Neural cell (in vitro differentiated cells): Measurements from ENCODE around the gene ACOT13. TPM values are rescaled to one million over a fixed set of nuclear protein-coding genes. Genes with fewer than 3 reads are reported as not detected.
"Not testable (repeated sequence)": the region's sequence is repeated elsewhere in the genome, so short reads cannot be mapped to it uniquely, and the experiment has no call there.

Experiments
- H2AFZ ChIP-seq: fragments of 200-600, 300-800 bp; sonication (generic), shearing (Covaris generic); 2 replicates; pipeline ENCODE4 v1.6.0; 2014; ENCODE audit warnings: low read depth, mild to moderate bottlenecking, antibody characterized with exemption, low read length, moderate library complexity
- H3F3A ChIP-seq: fragments of 200-600 bp; shearing (Covaris generic); 2 replicates; pipeline ENCODE4 v1.6.1; 2016; ENCODE audit warnings: mild to moderate bottlenecking, moderate library complexity, mixed read lengths, antibody characterized with exemption, low read length; ENCODE audit not compliant: insufficient read depth, poor library complexity, severe bottlenecking
- H3K27ac ChIP-seq: fragments of 200-600, 300-800 bp; sonication (generic), shearing (Covaris generic); 2 replicates; pipeline ENCODE4 v1.5.1; 2014; ENCODE audit warnings: mild to moderate bottlenecking, low read length, moderate library complexity
- H3K27me3 ChIP-seq: fragments of 300-800, 200-600 bp; sonication (generic), shearing (Covaris generic); 2 replicates; pipeline ENCODE4 v1.6.0; 2014; ENCODE audit warnings: mild to moderate bottlenecking, low read depth, low read length, moderate library complexity; ENCODE audit not compliant: insufficient read depth
- H3K36me3 ChIP-seq: fragments of 300-800, 200-600 bp; sonication (generic), shearing (Covaris generic); 2 replicates; pipeline ENCODE4 v1.5.1; 2014; ENCODE audit warnings: mild to moderate bottlenecking, antibody characterized with exemption, low read length, moderate library complexity; ENCODE audit not compliant: insufficient read depth
- H3K4me2 ChIP-seq: fragments of 300-800, 200-600 bp; sonication (generic), shearing (Covaris generic); 2 replicates; pipeline ENCODE4 v1.6.0; 2014; ENCODE audit warnings: mild to moderate bottlenecking, low read length
- H3K4me3 ChIP-seq: fragments of 300-800, 200-600 bp; sonication (generic), shearing (Covaris generic); 2 replicates; pipeline ENCODE4 v1.5.1; 2014; ENCODE audit warnings: mild to moderate bottlenecking, low read length, moderate library complexity
- H3K79me2 ChIP-seq: fragments of 200-600 bp; shearing (Covaris generic); replicated peaks from 2 replicates; pipeline ENCODE4 v1.6.0; 2014; ENCODE audit warnings: mild to moderate bottlenecking, low read length, moderate library complexity; ENCODE audit not compliant: insufficient read depth
- H3K9ac ChIP-seq: fragments of 300-800, 200-600 bp; sonication (generic), shearing (Covaris generic); 2 replicates; pipeline ENCODE4 v1.6.1; 2016; ENCODE audit warnings: mild to moderate bottlenecking, low read length, mixed read lengths
- H3K9me2 ChIP-seq: fragments of 200-600 bp; shearing (Covaris generic); 2 replicates; pipeline ENCODE4 v1.6.1; 2016; ENCODE audit warnings: mild to moderate bottlenecking, low read length, mixed read lengths; ENCODE audit not compliant: insufficient read depth
- H3K9me3 ChIP-seq: fragments of 200-600, 300-800 bp; sonication (generic), shearing (Covaris generic); 2 replicates; pipeline ENCODE4 v1.6.1; 2016; ENCODE audit warnings: mild to moderate bottlenecking, mixed run types, low read length, moderate library complexity, mixed read lengths
- H4K20me1 ChIP-seq: fragments of 200-600 bp; shearing (Covaris generic); 2 replicates; pipeline ENCODE4 v1.6.1; 2016; ENCODE audit warnings: mild to moderate bottlenecking, mixed run types; ENCODE audit not compliant: insufficient read depth
- EP300 ChIP-seq: fragments of 450-650 bp; conservative IDR thresholded peaks from 2 replicates; pipeline ENCODE4 v1.6.1; 2014; ENCODE audit warnings: antibody characterized with exemption, mild to moderate bottlenecking, moderate library complexity; ENCODE audit not compliant: poor library complexity, severe bottlenecking
- EZH2 ChIP-seq: fragments of 200-600, 300-800 bp; shearing (Covaris generic), sonication (generic); IDR thresholded peaks from 2 replicates; pipeline ENCODE4 v1.6.1; 2014; ENCODE audit warnings: antibody characterized with exemption, low read length, borderline replicate concordance, mild to moderate bottlenecking; ENCODE audit not compliant: insufficient read depth, poor library complexity, severe bottlenecking
- MXI1 ChIP-seq: fragments of 450-650 bp; conservative IDR thresholded peaks from 2 replicates; pipeline ENCODE4 v1.6.1; 2014; ENCODE audit warnings: antibody characterized with exemption, mild to moderate bottlenecking; ENCODE audit not compliant: poor library complexity, severe bottlenecking
- POLR2AphosphoS5 ChIP-seq: IDR thresholded peaks from 2 replicates; pipeline ENCODE4 v1.6.1; 2012
- RAD21 ChIP-seq: fragments of 450-650 bp; conservative IDR thresholded peaks from 2 replicates; pipeline ENCODE4 v1.6.1; 2014; ENCODE audit warnings: antibody characterized with exemption, mild to moderate bottlenecking, moderate library complexity
- REST ChIP-seq: IDR thresholded peaks from 2 replicates; pipeline ENCODE4 v1.6.1; 2012; ENCODE audit warnings: borderline replicate concordance
- SMC3 ChIP-seq: fragments of 450-650 bp; conservative IDR thresholded peaks from 2 replicates; pipeline ENCODE4 v1.6.1; 2014; ENCODE audit warnings: antibody characterized with exemption, mild to moderate bottlenecking, moderate library complexity; ENCODE audit not compliant: poor library complexity
- TAF1 ChIP-seq: IDR thresholded peaks from 2 replicates; pipeline ENCODE4 v1.6.1; 2012; ENCODE audit warnings: low read depth
- polyA plus RNA-seq: library from polyadenylated mRNA; depleted of rRNA; stranded (reverse); fragments of >200 nt; gene quantifications from 2 replicates; pipeline ENCODE4 v1.2.3, GENCODE V29; 2014
- TF ChIP-seq, protein P1 (sequence below): fragments of 450-650 bp; IDR thresholded peaks from 2 replicates; pipeline ENCODE4 v1.5.1; 2014; ENCODE audit warnings: antibody characterized with exemption, mild to moderate bottlenecking, moderate library complexity; ENCODE audit not compliant: poor library complexity, severe bottlenecking

Gene ACOT13
- polyA plus RNA-seq, 1 donor from 2014 or later = 9.9 TPM

GRCh38 chr6:24672620-24673182, 5.8 kb downstream of the ACOT13 start:
- no peaks in the 10 kb centered on the region for H4K20me1 ChIP-seq
- H3K79me2 ChIP-seq = no peaks in the 10 kb centered on the region
- no peaks in the 10 kb centered on the region for H3K9me2 ChIP-seq
- H3K36me3 ChIP-seq = no peaks in the 10 kb centered on the region
- H3K27ac ChIP-seq = no peak overlapping the region
- H3K9me3 ChIP-seq = peaks cover 3% of the 10 kb centered on the region
- no peaks in the 10 kb centered on the region for H3K27me3 ChIP-seq
- no peak overlapping the region for H3K9ac ChIP-seq
- H2AFZ ChIP-seq = no peak overlapping the region
- no peak overlapping the region for H3K4me2 ChIP-seq
- no peak overlapping the region for H3K4me3 ChIP-seq
- no peaks in the 10 kb centered on the region for H3F3A ChIP-seq
- TF ChIP-seq SMC3 (no peak), TAF1 (no peak), MXI1 (no peak), RAD21 (no peak), EP300 (no peak), POLR2AphosphoS5 (no peak), EZH2 (no peak), REST (no peak)
- TF ChIP-seq, protein P1, sequence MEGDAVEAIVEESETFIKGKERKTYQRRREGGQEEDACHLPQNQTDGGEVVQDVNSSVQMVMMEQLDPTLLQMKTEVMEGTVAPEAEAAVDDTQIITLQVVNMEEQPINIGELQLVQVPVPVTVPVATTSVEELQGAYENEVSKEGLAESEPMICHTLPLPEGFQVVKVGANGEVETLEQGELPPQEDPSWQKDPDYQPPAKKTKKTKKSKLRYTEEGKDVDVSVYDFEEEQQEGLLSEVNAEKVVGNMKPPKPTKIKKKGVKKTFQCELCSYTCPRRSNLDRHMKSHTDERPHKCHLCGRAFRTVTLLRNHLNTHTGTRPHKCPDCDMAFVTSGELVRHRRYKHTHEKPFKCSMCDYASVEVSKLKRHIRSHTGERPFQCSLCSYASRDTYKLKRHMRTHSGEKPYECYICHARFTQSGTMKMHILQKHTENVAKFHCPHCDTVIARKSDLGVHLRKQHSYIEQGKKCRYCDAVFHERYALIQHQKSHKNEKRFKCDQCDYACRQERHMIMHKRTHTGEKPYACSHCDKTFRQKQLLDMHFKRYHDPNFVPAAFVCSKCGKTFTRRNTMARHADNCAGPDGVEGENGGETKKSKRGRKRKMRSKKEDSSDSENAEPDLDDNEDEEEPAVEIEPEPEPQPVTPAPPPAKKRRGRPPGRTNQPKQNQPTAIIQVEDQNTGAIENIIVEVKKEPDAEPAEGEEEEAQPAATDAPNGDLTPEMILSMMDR = no peak

DNA sequence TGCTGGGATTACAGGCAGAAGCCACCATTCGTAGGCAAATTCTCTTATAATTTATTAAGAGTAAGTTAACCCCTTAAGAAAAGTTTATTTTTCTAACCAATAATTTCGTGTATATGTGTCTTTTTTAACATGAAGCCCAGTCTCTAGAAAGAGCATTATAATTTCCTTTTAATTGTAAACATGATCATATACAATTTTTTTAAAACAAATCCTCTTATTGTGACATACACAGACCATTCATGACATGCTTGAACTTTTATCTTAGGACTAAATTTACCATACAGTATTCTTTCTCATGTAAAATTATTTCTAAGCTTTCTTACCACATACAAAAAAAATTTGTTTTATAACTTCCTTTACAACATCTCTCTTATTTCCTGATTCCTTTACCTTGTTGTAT, 6.7 kb downstream of the ACOT13 start:
- TF ChIP-seq TAF1 (no peak), POLR2AphosphoS5 (no peak), REST (no peak), EZH2 (no peak), RAD21 (no peak), SMC3 (no peak), EP300 (no peak), MXI1 (no peak)
- TF ChIP-seq, protein P1 = no peak
- Histone ChIP-seq H3K27me3 (no peaks in the 10 kb centered on the region), H3K79me2 (no peaks in the 10 kb centered on the region), H4K20me1 (no peaks in the 10 kb centered on the region), H2AFZ (no peak overlapping the region), H3K27ac (no peak overlapping the region), H3K36me3 (no peaks in the 10 kb centered on the region), H3K4me3 (no peak overlapping the region), H3K9me2 (no peaks in the 10 kb centered on the region), H3K9me3 (peaks cover 3% of the 10 kb centered on the region), H3F3A (no peaks in the 10 kb centered on the region), H3K4me2 (no peak overlapping the region), H3K9ac (no peak overlapping the region)

GRCh38 chr6:24678792-24679352, 12.0 kb downstream of the ACOT13 start:
- not testable (repeated sequence) for H2AFZ ChIP-seq, H3K27me3 ChIP-seq, H3K36me3 ChIP-seq, H3F3A ChIP-seq, H3K9me3 ChIP-seq, H3K4me3 ChIP-seq, H4K20me1 ChIP-seq, H3K79me2 ChIP-seq, H3K4me2 ChIP-seq, H3K9ac ChIP-seq, H3K9me2 ChIP-seq, H3K27ac ChIP-seq
